ENCODE measurements around the gene KLHL22.
"Not testable (repeated sequence)": the region's sequence is repeated elsewhere in the genome, so short reads cannot be mapped to it uniquely, and the experiment has no call there.

GRCh38 chr22:20451129-20451778 lies 44.3 kb downstream of the KLHL22 start:
- TF ChIP-seq CTCF, EZH2, EZH2phosphoT487 (IDR thresholded peaks at IDR 0.05): not testable (repeated sequence)
